GM12892 (cell line): ENCODE results near the gene CRABP1.

Experiments used
- DNase-seq: peaks from one replicate; pipeline ENCODE4 v3.0.0; 2011; ENCODE audit not compliant: insufficient read length
- FAIRE-seq: peaks from 2 replicates; lab custom pipeline; 2011; peaks lifted over from hg19 to GRCh38; lab: Jason Lieb, UNC
- POLR2A ChIP-seq: IDR thresholded peaks from 2 replicates; pipeline ENCODE4 v1.6.1; 2011; ENCODE audit warnings: low read depth, low read length, control low read depth
- POLR2AphosphoS5 ChIP-seq: IDR thresholded peaks from 2 replicates; pipeline ENCODE4 v1.6.1; 2011; ENCODE audit warnings: low read depth, low read length, control low read depth
- TAF1 ChIP-seq: IDR thresholded peaks from 2 replicates; pipeline ENCODE4 v1.6.1; 2011; ENCODE audit warnings: low read depth, mild to moderate bottlenecking, control low read depth, low read length, borderline replicate concordance

CRABP1 gene

DNA sequence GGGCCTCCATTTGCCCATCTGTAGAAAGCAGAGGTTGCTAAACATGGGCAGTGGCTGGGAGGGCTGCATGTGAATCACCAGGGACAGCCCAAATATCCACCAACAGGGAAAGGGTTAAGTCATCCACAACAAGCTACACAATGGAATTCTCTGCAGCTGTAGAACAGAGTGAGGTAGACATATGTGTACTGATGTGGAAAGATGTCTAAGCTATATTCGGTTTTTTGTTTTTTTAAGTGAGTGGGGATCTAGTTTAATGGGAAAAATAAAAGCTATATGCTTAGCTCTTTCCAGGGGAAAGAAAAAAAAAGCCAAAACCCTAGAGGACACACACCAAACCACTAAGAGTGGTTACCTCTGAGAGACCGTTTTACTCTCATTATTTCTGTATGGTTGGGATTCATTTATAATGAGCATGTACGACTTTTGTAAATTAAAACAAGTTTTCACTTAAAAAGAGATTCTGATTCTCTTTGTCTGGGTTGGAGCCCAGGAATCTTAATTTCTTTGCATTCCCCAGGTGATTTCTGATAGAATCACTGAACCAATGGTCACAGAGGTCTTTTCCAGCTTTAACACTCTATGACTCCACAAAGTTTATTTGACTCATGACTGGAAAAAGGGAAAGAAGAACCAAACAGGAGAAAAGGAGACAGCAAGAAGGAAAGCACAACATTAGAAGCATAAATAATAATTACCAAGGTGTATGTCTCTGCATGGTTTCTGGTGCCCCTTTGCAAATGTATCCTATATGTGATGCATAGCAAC, 19.1 kb downstream of the CRABP1 start:
- no peak for TF ChIP-seq TAF1
- no peak for TF ChIP-seq POLR2A
- TF ChIP-seq POLR2AphosphoS5: no peak
- FAIRE-seq (no peak), DNase-seq (no peak)

DNA sequence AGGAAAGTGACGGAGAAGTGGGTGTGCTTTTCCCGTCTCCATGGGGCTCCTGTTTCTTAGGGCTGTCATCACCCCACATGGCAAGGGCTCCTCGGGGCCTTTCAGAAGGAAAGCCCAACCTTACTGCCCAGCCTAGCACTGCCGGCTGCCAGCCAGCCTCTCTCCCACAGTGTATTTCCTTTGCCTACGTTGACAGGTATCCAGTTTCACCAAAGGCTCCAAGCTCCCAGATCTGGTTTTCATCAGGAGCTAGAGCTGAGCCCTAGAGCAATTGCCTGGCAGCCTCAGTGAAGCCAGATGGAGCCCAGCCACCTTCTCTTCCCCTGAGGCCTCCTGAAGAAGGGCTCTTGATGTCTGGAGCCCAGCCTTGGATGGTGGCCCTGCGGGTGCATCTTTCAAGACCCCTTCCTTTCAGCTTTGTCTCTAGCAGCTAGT, 20.2 kb downstream of the CRABP1 start:
- FAIRE-seq (no peak), DNase-seq (no peak)

DNA sequence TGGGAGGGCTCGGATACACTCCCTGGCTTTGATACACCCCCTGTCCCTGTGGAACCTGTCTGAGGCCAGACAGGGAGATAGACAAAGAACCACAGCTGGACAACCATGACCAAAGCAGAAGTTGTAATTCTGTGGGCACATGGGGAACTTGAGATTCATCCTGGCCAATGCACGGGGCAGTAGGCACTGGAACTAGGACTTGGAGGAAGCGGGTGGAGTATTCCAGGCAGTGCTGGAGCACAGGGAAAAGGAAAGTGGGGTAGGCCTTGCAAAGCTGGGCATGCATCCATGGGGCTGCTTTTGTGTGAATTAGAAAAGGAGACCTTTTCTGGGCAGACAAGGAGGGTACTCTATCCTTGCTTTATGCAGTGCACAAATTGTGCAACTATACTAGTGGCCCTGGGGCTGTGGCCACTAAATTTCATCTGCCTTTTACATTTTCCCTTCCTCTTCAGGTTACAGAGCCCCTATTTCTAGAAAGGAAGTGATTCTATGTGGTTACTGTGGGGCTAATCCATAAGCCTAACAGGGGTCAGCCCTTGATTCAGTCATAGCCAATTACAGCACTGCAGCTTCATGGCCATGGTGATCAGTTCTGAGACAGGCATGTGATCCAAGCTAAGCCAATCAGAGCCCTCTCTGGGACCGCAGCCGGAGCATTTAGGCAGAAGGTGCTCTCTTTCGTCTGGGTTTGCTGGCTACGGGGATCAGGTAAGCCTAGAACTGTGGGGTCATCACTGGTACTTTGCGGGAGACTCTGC, 21.0 kb downstream of the CRABP1 start:
- DNase-seq: no peak
- TF ChIP-seq POLR2A (no peak), POLR2AphosphoS5 (no peak), TAF1 (no peak)
- no peak for FAIRE-seq

More for the DNA sequence above, 20.2 kb downstream of the CRABP1 start:
- TF ChIP-seq TAF1: no peak
- no peak for TF ChIP-seq POLR2A
- no peak for TF ChIP-seq POLR2AphosphoS5

DNA sequence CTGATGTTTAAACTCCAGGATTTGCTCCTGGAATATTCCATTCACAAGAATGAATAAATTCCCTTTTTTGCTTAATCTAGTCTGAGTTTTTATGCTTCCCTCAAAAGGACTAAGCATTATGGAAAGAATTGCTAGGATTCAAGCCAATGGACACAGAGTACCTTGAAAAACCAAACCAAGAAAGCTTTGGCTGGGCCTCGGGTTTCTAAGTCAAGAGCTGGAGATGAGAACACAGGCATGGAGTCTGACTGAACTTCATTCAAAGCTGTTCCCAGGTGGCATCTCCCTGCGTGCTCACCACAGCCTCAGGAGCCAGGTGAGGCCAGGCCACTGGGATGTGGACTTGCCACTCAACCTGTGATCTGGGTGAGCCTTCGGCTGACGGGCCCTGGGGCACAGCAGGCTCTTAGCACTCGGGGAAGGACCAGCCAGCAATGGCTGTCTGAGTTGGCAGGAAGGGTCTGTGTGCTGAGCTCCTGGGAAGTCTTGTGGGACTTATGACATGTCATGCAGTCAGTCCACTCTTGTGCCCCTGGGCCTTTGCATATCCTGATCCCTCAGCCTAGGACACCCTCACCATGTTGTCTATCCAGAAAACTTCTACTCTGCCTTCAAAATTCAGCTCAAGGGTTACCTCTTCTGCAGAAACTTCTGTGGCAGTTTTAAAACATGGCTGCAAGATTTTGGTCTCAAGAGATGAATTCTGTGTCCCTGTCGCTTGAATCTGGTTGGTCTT, 21.8 kb downstream of the CRABP1 start:
- TF ChIP-seq POLR2AphosphoS5 (no peak), TAF1 (no peak), POLR2A (no peak)
- FAIRE-seq (no peak), DNase-seq (no peak)

DNA sequence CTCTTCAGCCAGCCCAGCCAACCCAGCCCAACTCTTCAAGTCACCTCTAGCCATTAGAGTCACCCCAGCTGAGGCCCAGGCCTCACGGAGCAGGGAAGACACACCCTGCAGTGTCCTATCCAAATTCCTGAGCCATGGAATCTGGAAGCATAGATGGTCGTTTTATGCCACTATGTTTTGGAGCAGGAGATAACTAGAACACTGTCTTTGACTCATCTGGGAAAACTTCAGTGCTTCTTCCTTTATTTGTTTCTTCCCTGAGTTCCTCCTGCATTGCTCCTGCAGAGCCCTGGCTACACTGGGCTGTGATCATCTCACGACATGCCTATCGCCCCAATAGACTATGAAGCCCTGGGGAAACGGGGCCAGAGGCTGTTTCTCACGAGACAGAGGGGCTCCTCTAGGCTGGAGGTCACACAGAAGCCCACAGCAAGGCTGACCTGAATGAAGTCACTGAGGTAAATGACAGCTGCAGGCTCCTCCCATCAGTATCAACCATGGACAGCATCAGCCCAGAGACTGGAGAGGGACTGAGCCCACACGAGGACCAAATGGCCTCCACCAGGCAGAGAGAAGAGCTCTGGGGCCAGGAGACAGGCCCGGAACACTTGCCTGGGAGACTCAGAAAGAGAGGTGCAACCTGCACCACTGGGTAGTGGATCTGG, 22.7 kb downstream of the CRABP1 start:
- TF ChIP-seq POLR2AphosphoS5 (no peak), POLR2A (no peak), TAF1 (no peak)
- FAIRE-seq: no peak
- no peak for DNase-seq

DNA sequence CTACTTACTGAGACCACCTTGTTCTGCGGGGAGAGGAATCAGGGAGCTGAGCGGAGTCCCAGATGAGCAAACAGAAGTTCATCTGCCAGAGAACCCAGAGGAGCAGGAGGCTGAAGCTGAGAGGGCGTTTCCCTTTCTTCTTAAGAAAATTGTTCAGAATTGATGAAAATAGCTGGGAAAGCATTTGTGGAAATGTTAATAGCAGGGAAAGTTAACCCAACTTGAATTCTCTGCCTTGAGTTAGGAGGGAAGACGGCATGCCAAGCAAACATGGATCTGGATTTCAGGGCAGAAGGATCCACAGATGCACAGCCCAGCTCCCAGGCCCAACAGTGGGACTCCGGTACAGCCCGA, 23.2 kb downstream of the CRABP1 start:
- TF ChIP-seq POLR2AphosphoS5 (no peak), POLR2A (no peak), TAF1 (no peak)
- FAIRE-seq (no peak), DNase-seq (no peak)

DNA sequence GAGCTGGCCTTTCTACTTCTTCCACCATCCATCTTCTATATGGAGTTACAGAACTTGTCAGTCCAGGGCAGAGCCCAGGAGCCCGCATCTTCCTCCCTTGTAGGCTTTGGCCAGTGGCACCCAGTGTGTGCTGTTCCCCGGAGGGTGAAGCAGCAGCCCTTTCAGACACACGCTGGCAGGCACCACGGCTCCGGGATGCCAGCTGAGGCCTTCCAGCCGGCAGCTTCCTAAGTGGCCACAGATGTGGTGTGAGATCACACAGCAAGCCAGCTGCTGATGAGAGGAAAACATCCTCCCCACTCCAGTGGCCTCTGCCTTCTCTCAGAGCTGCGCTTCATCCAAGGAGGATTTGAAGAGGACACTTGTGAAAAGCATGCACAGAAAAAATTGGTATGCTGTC, 24.1 kb downstream of the CRABP1 start:
- DNase-seq (no peak), FAIRE-seq (no peak)
- no peak for TF ChIP-seq POLR2A
- no peak for TF ChIP-seq TAF1
- no peak for TF ChIP-seq POLR2AphosphoS5

DNA sequence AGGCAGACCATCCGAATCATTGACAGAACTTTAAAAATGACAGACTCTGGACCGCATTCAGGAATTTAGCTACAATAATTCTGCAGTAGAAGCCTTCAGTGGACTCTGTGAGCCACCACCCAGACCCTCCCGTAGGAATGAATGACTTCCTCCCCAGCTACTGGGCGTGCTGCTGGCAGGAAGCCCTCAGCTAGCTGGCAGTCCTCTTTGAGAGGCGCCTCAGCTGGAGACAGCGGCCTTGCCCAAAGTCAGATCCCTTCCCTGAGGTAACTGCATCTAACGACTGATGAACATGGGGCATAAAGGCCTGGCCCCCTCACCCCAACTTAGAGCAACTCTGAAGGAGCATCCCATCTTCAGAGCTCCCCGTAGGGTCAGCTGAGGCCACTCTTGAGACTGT, 25.8 kb downstream of the CRABP1 start:
- no peak for TF ChIP-seq POLR2A
- no peak for TF ChIP-seq TAF1
- TF ChIP-seq POLR2AphosphoS5: no peak
- no peak for DNase-seq
- no peak for FAIRE-seq

DNA sequence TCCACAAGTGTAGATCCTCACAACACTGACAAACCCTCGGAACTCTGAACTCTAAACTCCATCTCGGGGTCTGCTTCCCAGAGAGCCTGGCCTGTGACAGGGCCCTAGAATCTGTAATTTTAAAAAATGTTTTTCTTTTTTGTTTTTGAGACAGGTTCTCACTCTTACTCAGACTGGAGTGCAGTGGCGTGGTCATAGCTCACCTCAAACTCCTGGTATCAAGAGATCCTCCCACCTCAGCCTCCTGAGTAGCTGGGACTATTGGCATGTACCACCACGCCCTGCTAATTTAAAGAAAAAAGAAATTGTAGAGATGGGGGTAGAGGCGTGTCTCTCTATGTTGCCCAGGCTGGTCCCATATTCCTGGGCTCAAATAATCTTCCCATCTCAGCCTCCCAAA, 26.2 kb downstream of the CRABP1 start:
- TF ChIP-seq TAF1 (no peak), POLR2A (no peak), POLR2AphosphoS5 (no peak)
- FAIRE-seq (no peak), DNase-seq (no peak)

DNA sequence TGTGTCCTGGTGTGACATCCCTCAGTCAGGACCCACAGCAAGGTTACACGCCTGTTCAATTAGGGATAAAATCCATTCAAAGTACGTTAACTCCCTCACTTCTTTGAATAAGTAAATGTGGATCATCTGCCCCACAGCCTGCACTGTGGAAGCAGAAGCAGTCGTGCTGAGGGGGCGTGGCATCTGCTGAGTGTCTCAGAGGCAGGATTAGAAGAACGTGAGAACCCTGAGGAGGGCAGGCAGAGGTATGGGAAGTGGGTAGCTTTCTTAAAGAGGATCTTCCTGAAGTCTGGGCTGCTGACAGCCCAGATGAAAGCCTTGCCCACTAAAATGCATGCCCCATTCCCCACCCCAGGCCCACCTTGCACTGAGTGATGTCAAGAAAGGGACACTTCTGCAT, 28.5 kb downstream of the CRABP1 start:
- TF ChIP-seq POLR2AphosphoS5 (no peak), TAF1 (no peak), POLR2A (no peak)
- no peak for FAIRE-seq
- DNase-seq: no peak

DNA sequence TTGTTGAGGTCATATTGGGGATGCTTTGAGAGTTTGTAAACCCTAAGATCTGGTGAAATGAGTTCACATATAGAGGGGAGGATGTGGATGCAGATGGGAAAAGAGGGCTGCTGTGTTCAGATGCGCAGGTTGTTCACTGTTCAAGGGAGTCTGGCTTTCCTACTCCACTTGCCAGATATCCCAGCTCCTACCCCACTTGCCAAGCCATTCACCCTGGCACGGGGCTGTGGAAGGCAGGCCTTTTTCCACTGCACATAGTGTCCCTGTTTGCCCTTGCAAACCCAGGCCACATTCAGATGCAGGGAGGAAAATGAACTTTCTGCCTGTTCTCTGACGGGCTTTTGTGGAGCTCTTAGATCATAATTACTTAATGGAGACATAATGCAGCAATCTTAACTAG, 29.0 kb downstream of the CRABP1 start:
- FAIRE-seq (no peak), DNase-seq (no peak)

DNA sequence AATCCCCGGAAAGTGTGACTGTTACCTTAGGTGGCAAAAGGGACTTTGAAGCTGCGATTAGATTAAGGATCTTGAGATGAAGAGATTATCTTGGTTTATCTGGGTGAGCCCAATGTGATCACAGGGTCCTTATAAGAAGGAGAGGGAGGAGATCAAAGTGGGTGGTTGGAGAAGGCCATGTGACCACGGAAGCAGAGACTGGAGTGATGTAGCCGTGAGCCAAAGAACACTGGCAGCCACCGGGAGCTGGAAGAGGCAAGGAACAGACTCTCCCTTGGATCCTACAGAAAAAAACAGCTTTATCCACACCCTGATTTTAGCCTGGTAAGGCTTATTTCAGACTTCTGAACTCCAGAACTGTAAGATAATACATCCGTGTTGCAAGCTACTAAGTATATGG, 29.9 kb downstream of the CRABP1 start:
- no peak for DNase-seq
- no peak for FAIRE-seq
- TF ChIP-seq POLR2A (no peak), TAF1 (no peak), POLR2AphosphoS5 (no peak)

More for the DNA sequence above, 29.0 kb downstream of the CRABP1 start:
- TF ChIP-seq POLR2AphosphoS5 (no peak), POLR2A (no peak)
